Measurements from ENCODE around the gene CYP46A1.

The CYP46A1 gene

GRCh38 chr14:99755629-99756603 lies 71.8 kb downstream of the CYP46A1 start:
- no peak for TF ChIP-seq CTCF (conservative IDR thresholded peaks at IDR 0.05; ENCODE audit: low read depth, low read length)
- DNase-seq (ENCODE audit: low read depth) = peak; percentile 75
- H3K4me3 ChIP-seq (ENCODE audit: low read length) = no peak overlapping the region

GRCh38 chr14:99756796-99757195 lies 72.7 kb downstream of the CYP46A1 start:
- H3K4me3 ChIP-seq (ENCODE audit: low read length) = no peak overlapping the region
- DNase-seq (ENCODE audit: low read depth) = no peak
- TF ChIP-seq CTCF (conservative IDR thresholded peaks at IDR 0.05; ENCODE audit: low read depth, low read length) = no peak

DNA sequence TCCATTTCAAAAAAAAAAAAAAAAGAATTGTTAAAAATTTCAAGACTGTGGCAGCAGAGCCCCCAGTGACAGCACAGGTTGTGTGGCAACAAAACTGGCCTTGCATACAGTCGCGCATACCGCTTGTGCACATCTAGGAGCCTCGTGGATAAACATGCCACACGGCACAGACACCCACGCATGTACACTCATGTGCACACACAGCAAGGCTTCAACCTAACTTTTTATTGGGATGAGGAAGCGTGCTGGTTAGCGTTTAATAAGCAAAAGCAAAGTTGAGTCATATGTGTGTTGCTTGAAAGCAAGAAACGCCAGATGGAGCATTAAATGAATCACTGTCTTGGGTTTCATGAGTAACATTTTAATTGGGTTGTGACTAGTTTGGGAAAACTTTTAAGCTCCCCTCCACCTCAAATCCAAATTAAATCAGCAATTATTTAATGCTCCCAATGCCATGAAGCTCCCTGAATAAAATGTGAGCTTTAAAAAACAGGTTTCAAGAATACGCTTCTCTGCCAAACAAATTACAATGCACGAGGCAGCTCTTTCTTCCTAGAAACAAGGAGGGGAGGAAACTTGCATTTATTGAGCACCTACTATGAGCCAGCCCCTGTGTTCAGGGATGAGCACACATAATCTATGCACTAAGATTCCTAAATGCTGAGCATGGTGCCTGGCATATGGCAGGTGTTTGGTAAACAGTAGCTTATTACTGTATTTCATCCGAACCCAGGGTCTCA lies 73.4 kb downstream of the CYP46A1 start:
- no peak overlapping the region for H3K4me3 ChIP-seq (ENCODE audit: low read length)
- no peak for TF ChIP-seq CTCF (conservative IDR thresholded peaks at IDR 0.05; ENCODE audit: low read depth, low read length)
- peak; percentile 94 for DNase-seq (ENCODE audit: low read depth)

GRCh38 chr14:99758121-99758821 lies 74.2 kb downstream of the CYP46A1 start:
- peak; percentile 80 for DNase-seq (ENCODE audit: low read depth)
- TF ChIP-seq CTCF (conservative IDR thresholded peaks at IDR 0.05; ENCODE audit: low read depth, low read length) = no peak
- H3K4me3 ChIP-seq (ENCODE audit: low read length) = no peak overlapping the region

- H3K4me3 ChIP-seq (ENCODE audit: low read length) = no peak overlapping the region
- DNase-seq (ENCODE audit: low read depth) = no peak
- TF ChIP-seq CTCF (conservative IDR thresholded peaks at IDR 0.05; ENCODE audit: low read depth, low read length) = no peak
These were observed 74.9 kb downstream of the CYP46A1 start for GRCh38 chr14:99758872-99759545.

- TF ChIP-seq CTCF (conservative IDR thresholded peaks at IDR 0.05; ENCODE audit: low read depth, low read length) = no peak
- no peak overlapping the region for H3K4me3 ChIP-seq (ENCODE audit: low read length)
- DNase-seq (ENCODE audit: low read depth) = no peak
These were observed 75.4 kb downstream of the CYP46A1 start for GRCh38 chr14:99759546-99759925.
